GM12865 (cell line): ENCODE measurements around the gene KIT.

Experiments
- DNase-seq: peaks from one replicate; pipeline ENCODE4 v3.0.0; 2010; ENCODE audit warnings: low read depth
- H3K4me3 ChIP-seq: 2 replicates; pipeline ENCODE4 v1.5.1; 2011; ENCODE audit warnings: mild to moderate bottlenecking, low read depth, low read length, control low read depth
- TF ChIP-seq, protein P1 (sequence below): IDR thresholded peaks from 2 replicates; pipeline ENCODE4 v1.5.1; 2011; ENCODE audit warnings: low read length, control low read depth, low read depth, inconsistent platforms; ENCODE audit not compliant: insufficient read depth; ENCODE audit errors: missing control alignments

Gene KIT

DNA sequence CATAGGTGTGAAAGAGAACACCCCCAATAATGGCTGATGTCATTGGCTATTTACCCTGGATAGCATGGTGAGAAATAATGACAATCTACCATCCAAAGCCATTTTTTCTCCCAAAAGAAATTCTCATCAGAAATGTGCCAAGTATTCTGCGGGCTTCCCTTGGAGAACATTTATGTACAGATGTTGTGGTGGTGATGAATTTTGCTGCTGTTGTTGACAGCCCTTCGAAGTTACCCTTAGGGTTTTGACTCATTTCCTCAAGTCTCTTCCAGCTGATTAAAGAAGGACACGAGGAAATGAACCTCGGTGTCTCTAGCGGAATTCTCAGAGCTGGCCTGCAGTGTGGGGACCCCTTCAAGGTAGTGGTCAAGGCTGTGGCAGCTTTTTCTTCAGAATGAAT is 3.4 kb downstream of the KIT start:
- DNase-seq = no peak
- no peak overlapping the region for H3K4me3 ChIP-seq
- TF ChIP-seq, protein P1, sequence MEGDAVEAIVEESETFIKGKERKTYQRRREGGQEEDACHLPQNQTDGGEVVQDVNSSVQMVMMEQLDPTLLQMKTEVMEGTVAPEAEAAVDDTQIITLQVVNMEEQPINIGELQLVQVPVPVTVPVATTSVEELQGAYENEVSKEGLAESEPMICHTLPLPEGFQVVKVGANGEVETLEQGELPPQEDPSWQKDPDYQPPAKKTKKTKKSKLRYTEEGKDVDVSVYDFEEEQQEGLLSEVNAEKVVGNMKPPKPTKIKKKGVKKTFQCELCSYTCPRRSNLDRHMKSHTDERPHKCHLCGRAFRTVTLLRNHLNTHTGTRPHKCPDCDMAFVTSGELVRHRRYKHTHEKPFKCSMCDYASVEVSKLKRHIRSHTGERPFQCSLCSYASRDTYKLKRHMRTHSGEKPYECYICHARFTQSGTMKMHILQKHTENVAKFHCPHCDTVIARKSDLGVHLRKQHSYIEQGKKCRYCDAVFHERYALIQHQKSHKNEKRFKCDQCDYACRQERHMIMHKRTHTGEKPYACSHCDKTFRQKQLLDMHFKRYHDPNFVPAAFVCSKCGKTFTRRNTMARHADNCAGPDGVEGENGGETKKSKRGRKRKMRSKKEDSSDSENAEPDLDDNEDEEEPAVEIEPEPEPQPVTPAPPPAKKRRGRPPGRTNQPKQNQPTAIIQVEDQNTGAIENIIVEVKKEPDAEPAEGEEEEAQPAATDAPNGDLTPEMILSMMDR = no peak

DNA sequence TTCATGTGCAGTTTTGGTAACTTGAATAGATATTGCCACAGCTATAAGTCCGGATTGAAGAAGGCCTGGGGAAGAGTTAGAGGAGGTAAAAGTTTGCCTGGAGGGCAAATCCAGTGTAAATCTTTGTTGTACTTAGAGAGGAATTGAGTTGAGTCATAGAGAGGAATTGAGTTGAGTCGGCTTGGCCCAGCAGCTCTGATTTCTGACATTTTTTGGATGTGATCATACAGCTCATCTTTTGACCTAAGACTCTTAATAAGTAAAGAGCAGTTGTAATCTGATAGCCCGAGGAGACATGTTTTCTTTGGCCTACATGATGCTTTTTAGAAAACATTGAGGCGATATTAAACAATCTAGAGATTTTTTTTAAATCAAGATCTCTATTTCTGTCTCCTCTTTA is 3.9 kb downstream of the KIT start:
- TF ChIP-seq, protein P1 = no peak
- no peak overlapping the region for H3K4me3 ChIP-seq
- DNase-seq = no peak

DNA sequence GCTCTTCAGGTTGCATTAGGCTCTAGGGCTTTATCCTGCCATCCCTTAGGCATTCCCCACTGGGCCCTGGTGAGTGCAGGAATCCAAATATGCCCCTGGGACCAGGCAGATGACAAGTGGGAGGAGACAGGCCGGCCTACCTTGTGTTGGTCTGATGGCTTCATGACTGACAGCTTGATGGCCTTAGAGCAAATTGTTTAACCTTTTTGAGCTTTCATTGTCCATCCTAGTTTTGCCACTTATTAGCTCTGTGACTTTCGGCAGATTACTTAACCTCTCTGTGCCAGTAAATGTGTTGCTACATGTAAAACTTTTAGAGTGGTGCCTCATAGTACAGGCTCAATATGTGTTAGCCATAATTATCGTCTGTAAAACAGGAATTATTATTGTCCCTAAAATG is 4.4 kb downstream of the KIT start:
- TF ChIP-seq, protein P1 = no peak
- no peak for DNase-seq
- H3K4me3 ChIP-seq = no peak overlapping the region

DNA sequence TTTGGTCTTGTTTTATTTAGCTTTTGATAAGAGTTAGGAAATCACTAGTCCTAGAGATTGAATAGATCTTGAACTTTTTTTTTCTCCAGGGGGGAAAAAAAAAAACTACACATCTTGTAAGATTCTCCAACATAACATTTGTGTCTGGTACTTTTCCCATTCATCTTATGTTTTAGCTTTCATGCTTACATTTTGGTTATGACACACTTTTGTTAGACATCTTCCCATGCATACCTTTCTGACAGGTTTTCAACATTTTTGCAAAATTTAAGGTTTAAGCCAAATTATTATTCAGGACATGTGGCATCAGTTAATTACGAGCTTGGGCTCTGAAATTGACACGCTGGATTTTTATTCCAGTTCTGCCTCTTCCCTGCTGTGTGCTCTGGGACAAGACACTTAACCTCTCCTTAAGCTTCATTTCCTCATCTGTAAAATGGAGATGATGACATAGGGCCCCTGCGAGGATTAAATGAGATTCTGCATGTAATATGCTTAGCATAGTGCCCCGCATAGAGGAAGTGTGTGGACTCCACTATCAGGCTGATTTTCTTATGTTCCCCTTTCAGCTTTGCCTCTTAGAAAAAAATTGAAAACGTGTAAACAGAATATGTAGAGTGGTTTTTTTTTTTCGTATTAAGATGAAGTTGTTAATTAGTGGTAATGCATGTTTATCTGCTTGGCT is 5.3 kb downstream of the KIT start:
- TF ChIP-seq, protein P1 = no peak
- no peak for DNase-seq
- no peak overlapping the region for H3K4me3 ChIP-seq

DNA sequence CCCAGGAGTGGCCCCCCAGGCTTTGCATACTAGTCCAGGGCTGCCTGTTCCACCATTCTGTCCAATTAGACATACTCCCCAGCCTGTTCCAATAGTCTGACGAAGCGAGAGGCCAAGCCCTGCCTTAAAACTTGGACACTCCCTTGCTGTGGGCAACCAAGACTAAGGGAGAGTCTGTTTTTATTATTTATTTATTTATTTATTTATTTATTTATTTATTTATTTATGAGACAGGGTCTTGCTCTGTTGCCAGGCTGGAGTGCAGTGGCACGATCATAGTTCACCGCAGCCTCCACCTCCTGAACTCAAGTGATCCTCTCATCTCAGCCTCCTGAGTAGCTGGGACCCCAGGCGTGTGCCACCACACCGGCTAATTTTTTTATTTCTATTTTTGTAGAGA is 6.6 kb downstream of the KIT start:
- H3K4me3 ChIP-seq = no peak overlapping the region
- no peak for DNase-seq
- TF ChIP-seq, protein P1 = no peak

DNA sequence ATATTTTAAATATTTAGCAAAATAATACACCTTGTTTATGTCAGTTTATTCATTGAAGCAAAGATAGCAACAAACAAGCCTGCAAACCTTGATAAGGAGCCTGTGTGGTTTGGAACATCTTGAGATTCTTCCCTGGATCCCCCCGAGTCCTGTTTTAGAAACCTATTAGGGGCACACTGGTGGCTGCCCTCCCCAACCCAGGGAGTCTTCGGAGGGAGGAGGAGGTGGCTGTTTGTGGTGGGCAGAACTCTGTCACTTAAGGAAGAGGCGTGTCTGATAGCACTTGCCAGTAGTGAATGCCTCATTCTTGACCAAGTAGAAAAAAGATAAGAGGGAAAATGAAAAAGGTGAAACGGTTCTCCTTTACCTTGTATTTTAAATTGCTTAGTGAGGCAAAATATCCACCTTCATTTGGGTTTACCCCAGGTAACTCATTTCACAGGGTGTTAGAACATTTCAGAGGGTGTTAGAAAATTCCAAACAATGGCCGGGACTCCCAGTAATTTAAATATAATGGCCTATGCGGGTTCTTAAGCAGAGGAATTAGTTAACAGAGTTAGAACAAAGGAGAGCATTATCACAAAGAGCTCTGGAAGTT is 10.4 kb downstream of the KIT start:
- H3K4me3 ChIP-seq = no peak overlapping the region
- DNase-seq = no peak
- TF ChIP-seq, protein P1 = no peak

DNA sequence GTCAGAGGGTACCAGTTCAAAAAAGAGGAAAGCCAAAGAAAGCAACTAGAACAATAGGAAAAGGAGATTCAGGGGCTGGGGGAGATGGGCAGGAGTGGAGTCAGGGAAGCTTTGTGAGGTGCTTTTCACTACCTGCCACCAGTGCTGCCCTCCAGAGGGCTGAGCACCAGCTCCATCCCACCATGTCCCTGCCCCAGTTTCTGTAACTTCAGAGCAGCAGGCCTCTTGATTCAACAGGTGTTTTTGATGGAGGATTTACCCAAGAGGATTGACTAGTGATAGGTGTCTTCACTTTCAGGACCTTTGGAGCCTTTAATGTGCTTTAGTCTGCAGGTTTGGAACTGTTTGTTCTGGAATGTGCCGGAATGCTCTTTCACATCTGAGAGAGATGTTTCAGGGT is 12.1 kb downstream of the KIT start:
- DNase-seq = no peak
- TF ChIP-seq, protein P1 = no peak
- H3K4me3 ChIP-seq = no peak overlapping the region
